Activated naive CD4-positive, alpha-beta T cell treated with Interleukin-2 at 50 U/mL for 16 hours (primary cell): ENCODE data around the gene TRDMT1.
"Not testable (repeated sequence)": the region's sequence is repeated elsewhere in the genome, so short reads cannot be mapped to it uniquely, and the experiment has no call there.

Experiments
- DNase-seq: peaks from one replicate; pipeline ENCODE4 v3.0.0-alpha.2; 2020

Gene TRDMT1

DNA sequence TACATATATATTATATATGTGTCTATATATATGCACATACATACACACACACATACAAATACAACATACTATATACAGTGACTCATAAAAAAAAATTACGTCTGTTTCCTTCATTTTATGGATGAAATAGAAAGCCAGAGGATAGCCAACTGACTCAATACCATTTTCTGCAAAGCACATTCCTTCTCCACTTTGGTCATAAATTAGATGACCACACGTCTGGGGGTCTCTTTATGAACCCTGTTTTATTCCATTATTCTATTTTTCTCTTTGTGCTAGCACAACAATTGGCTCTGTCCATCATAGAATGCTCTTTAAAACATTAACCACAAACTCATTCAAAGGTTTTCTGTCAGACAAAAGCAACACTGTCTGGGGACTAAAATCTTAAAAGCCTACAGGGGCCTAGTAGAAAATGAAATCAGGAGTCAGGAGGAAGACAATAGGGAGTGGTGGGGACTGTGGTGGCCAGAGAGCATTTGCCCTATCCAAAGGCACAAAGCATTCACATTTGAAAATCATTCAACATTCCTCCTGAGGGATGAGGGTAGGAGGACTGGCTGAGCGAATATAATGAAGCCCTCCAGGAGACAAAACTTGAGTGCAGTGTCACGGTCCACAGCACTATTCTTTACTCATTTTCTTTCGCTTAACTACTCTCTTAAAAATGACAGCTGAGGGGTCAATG, 76.1 kb downstream of the TRDMT1 start:
- no peak for DNase-seq

DNA sequence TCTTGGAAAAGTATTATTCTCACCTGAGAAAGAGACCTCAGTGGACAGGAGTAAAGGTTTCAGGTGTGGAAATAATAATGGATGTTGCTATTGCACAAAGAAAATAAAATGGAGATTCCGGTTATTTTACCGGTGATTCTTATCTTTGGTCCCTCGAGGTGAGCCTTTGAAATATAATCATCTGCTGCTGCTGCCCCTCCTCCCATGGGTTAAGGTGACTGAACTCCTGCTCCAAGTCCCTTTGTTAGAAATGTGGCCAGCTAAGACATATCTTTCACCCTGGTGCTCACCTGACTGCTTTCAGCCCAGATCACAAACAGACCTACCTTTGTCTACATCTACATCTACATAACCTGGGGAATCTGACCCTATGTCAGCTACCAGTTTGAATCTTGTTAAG, 77.5 kb downstream of the TRDMT1 start:
- DNase-seq, result no peak

DNA sequence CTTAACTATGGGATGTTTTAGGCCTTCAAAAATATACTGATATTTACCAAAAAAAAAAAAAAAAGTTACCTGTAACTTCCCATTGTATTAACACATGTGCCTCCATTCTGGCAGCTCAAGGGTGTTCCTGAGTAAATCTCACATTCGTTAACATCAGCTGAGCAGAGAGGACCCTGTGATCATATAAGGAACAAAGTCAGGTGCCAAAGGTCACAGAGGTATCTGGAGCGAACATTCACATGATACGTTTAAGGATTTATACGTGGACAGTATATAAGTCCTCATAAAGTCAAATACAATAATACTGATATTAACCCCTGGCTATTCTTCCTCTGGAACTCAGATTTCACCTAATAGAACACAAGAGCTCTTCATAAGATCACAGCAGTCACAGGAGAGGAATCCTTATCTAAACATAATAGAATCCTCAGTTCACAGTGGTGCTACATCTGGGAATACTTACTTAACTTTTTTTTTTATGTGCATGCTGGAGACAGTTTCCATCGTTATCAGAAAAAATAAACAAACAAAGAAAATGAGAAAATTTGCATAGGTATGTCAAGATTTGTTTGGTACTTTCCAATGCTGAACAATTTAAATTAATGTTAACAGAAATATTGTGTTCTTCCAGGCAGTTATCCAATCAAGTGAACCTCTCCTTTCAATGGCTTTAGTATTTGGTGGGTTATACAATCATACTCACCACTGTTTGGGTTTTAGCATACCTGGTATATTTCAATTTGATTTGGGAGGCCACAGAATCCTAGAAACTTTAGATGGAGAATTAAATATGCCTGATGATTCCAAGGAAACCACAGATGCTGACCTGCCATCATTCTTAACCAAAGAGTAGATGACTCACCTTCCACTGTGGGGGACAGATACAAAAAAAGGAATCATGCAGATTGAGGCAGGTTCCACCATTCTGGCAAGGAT, 78.5 kb downstream of the TRDMT1 start:
- DNase-seq, result no peak

DNA sequence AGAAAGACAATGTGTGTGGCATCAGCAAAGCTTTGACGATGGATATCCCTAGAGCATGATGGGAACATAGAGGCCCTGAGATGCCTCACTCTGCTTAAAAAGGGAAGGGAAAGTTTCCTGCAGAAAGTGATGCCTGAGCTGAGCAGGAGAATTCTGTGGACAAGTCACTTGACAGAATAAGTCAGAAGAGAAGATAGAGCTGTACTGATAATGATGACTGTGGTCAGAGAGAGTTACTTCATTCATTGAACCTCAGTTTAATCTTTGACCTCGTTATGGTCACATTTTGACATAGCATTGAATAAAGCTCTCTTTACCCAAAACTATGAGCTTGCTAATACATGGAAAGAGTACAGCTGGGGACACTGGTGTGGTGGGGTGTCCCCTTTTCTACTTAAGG, 79.4 kb downstream of the TRDMT1 start:
- DNase-seq, result no peak

DNA sequence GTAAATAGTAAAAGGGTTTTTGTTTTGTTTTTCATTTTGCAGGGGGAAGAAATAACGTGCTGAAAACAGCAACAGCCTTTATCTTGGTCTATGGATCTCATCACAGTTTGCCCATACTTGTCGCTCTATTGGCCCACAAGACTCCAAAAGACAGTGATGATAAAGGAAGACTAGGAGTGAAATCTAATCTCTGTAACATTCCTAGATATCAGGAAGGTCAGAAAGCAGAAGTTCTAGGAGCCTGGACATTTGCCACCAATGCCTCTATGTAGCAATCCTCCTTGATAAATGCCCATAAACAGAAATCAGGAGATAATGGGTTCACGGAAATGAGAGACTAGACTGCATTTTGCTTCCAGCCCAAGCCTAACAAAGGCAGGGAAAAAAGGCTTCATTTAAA, 80.8 kb downstream of the TRDMT1 start:
- DNase-seq, result no peak

DNA sequence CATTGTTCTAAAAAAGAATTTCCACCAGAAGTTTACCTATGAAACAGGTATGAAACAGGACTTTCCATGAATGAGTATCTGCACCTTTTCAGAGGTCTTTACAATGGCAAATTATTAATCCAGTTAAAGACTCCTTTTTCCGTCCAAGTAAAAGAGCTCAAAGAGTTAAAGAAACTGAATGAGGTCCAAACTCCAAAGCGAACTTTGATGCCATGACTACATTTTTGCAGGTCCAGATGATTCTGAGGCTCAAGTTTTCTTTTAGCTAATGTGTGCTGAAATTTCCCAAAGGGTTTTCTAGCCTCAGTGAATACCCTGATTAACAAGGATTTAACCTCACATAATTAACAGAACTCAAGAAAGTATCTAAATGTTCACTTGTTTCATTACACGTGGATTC, 81.6 kb downstream of the TRDMT1 start:
- DNase-seq, result no peak

DNA sequence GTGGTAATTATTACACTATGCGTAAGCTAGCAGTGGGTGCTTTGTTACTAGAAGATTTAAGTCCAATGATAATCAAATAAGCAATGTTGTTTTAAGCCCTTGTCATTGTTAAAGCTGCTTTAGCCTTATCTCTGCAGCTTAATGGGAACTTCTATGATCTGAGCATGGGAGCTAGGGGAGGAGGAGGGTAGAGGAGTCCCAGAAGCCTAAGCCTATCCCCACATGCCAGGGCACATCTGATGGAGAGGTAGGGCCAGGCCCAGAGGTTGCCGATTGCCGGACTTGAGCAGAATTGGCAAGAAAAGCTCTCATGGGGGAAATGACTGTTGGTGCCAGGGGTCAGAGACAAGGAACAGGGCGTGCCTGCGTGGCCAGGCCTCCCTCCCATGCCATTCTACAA, 85.3 kb downstream of the TRDMT1 start:
- no peak for DNase-seq

DNA sequence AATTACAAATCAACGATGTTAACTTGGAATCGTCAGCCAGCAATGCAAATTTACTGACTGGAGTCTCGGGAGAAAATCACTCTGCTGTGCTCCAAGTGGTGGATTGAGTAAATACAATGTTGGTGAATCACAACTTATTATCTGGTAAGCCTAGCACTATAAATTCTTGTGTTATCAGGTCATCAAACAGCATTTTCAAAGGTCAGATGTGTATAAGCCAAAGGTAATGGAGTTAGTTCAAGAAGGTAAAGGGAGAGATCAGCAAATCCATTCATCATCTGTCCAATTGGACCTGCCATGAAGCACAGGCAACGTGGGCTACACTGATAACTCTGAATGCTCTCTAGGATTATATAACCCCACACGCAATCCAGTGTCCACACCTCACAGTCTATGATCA, 85.8 kb downstream of the TRDMT1 start:
- DNase-seq, result no peak

DNA sequence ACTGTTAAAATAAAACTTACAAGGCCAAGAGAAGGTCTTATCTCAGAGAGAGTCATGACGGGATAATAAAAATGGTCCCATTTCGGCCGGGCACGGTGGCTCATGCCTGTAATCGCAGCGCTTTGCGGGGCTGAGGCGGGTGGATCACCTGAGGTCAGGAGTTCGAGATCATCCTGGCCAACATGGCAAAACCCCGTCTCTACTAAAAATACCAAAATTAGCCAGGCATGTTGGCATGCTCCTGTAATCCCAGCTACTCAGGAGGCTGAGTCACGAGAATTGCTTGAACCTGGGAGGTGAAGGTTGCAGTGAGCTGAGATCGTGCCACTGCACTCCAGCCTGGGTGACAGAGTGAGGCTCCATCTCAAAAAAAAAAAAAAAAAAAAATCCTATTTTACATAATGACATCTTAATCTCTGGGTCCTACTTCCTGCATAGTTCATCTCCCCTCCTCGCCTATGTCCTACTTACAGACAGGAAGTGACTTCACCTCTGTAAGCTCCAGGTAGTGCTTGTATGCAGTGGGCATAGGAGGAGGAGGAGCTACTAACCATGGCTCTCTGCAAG, 86.5 kb downstream of the TRDMT1 start:
- not testable (repeated sequence) for DNase-seq

DNA sequence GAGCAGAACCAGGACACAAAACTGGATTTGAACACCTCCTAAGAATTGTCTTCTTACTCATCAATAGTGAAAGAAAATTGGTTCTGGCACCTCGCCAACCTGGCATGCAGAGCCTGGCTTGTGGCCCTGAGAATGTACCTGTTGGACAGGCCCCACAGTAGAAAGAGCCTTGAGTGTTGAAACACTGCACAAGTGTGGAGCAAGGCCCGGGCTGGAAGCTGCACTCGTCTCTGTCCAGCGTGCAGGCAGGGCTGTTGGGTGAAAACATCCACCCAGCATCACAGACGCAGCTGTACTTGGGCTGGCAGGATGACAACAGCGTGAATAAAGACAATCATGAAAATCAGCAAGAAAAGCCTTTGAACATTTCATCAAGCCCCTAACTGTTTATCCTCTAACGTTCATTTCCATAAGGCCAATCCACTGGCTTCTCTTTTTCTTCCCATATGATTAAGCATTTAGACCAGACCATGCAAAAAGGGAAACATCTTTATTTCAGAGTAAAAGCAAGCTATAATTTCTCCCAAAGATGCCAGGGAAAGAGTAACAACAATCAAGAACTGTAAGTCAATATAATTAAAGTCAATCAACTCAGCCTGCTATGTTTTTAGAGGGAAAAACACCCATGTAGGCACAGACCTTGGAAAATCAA, 87.5 kb downstream of the TRDMT1 start:
- DNase-seq, result no peak

DNA sequence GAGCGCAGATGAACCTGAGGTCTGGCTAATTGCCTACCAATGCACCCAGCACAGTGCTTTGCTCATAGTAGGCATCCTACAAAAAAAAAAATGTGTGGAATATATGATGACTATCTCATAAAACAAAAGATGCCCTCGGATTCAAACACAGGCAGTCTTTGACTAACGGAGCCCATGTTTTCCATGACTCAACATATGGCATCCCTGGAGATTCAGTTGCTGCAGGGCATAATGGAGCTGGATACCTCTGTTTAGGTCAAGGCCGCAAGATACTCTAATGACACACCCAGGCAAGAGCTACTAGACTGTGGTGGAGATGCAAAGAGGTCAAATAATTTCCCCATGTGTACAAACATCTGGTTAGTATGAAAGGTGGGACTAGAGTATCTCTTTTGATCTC, 88.1 kb downstream of the TRDMT1 start:
- no peak for DNase-seq

DNA sequence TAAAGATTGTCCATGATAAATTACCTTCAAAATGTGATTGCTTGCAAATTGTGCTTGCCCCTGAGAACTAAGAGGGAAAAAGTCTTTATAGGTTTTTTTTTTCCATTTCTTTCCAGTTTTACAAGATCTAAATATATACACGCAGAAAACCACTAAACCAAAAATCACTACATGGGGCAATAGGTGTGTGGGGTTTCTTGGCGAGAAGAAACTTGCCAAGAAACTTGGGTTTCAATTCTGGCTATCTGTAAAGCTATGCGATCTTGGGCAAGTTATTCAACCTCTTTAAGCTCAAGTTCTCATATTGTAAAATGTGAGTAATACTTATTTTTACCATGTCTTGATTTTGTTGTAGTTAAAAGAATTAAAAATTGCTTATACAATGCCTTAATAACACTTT, 88.9 kb downstream of the TRDMT1 start:
- DNase-seq, result no peak

DNA sequence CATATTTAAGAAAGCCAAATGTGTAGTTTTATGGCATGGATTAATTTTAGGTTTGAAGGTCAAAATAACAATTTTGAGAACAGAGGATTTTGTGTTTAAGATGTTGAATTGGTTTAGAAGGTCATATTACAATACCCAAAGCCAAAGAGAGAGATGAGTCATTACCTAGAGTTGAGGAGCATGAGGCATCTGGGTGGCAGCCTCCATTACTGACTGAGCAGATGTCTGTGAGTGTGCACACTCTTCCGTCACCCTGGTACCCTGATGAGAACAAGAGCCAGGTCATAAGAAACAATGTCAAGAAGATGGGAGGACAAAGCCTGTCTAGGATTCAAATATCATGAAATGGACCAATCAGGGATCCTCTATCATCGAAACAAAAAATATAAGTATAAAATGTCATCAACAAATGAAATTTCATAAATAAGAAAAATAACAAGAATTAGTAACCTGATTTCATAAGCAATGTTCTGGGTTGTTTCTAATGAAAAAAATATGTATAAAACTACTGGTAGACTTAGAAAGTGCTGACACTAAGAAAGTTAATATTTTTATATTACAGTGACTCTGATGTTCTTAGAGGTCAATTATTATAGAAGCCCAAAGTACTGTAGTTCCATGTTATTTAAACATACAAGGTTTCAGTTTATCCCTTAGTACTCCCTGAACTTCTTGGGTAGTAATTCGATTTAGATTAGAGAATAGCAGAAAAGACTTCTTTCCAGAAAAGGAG, 91.8 kb downstream of the TRDMT1 start:
- no peak for DNase-seq

DNA sequence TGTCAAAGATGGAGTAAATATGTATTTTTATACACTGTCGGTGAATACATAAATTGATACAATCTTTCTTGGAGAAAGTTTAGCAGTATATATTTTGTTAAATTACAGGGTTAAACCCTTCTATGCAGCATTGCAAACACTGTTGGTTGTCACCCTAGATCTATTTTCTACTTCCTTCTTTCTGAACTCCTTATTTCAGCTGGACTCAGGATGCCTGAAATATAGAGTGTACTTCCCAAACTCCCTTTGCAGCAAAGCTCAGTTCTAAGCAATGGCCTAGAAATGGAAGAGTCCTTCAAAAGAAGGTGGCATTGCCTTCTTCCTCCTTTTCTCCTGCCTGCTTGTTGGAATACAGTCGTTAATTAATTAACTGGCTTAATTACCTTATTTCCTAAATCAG, 92.4 kb downstream of the TRDMT1 start:
- DNase-seq, result no peak

DNA sequence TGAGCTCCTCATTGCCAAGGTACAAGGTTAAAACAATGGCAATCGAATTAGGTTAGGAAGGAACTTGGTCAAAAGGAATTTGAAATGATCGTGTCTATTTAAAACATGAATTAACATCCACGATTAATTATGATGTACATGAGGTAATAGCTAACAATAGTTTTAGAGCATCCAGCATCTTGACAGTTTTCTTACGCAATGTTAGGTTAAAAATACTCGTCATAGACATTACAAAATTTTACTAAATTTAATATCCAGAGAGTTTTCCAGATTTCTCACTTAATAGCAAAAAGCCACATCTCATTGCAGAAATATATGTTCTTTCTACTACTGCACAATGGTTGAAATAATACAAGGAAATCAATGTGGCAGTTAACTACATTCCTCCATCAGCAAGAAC, 94.5 kb downstream of the TRDMT1 start:
- DNase-seq, result no peak

DNA sequence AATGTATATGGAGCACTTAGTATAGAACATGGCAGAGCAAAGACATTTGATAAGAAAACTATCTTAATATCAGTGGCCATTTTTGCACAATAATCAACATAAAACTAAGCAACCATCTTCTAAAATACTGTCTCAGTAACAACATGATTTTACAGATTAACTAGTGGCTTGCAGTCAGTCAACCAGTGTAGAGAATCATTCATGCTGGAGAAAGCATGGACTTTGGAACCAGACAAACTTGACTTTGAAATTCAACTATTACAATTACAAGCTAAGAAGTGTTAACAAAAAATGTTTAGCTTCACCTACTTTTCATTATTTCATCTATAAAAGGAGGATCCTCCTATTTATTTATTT, 99.6 kb downstream of the TRDMT1 start:
- DNase-seq, result no peak

DNA sequence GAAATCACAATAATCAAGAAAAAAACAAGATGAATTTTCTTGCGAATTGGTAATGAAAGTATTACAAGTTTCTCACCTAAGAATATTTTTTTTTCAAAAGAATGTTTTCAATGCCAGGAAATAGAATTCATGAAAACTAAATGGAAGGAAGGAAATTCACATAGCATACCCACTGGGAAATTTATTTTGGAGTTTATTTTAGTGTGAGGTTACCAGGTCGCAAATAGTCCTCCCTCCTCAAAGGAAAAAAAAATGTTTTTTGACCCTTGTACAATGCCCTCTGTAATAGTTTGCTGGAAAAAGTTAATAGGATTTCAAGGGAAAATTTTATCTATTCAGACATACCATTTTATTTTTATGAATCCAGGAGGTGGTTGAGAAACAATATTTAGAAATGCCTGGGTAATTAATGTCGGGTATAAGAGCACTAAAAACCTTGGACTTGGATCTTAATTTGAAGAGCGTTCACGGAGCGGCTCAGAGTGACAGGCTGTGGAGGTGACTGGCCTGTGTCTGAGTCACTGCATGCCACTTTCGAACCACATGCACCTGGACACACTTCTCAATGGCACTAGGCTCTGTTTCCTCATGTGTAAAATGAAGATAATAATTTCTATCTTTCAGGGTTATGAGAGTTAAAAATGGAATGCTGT, 100.1 kb downstream of the TRDMT1 start:
- no peak for DNase-seq

DNA sequence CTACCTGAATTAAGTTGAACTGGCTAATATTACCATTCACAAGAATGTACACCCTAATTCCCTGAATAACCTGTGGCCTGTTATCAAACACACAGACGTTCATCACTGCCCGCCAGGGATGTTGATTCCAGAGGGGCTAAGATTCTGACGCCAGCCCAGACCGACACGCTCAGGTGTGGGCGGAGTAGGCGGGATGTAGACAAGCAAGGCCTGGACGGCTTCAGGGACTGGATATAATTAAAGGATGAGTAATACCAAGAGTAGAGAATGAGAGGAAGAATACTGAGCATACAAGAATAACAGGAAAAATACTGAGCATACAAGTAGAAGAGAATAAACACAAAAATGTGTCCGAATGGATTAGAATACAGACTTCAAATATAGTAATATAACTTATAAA, 100.9 kb downstream of the TRDMT1 start:
- no peak for DNase-seq

DNA sequence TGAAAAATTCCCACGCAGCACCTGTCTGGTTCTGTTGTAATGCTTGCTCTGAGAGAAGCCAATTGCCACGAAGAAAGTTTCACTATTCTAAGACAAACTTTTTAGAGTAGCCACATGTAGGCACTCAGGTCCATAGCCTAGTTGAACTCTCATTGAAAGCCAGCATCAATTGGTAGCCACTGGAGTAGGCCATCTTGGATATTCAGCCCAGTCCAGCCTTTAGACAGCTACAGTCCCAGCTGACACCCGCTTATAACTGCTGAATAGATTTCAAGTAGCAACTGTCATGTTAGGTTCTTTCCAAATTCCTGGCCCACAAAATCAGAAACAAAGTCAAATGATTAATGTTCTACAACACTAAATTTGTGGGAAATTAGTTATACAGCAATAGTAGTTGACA, 103.5 kb downstream of the TRDMT1 start:
- no peak for DNase-seq
